Measurements from ENCODE around the gene CFD.
"Not testable (repeated sequence)": the region's sequence is repeated elsewhere in the genome, so short reads cannot be mapped to it uniquely, and the experiment has no call there.

The CFD gene

DNA sequence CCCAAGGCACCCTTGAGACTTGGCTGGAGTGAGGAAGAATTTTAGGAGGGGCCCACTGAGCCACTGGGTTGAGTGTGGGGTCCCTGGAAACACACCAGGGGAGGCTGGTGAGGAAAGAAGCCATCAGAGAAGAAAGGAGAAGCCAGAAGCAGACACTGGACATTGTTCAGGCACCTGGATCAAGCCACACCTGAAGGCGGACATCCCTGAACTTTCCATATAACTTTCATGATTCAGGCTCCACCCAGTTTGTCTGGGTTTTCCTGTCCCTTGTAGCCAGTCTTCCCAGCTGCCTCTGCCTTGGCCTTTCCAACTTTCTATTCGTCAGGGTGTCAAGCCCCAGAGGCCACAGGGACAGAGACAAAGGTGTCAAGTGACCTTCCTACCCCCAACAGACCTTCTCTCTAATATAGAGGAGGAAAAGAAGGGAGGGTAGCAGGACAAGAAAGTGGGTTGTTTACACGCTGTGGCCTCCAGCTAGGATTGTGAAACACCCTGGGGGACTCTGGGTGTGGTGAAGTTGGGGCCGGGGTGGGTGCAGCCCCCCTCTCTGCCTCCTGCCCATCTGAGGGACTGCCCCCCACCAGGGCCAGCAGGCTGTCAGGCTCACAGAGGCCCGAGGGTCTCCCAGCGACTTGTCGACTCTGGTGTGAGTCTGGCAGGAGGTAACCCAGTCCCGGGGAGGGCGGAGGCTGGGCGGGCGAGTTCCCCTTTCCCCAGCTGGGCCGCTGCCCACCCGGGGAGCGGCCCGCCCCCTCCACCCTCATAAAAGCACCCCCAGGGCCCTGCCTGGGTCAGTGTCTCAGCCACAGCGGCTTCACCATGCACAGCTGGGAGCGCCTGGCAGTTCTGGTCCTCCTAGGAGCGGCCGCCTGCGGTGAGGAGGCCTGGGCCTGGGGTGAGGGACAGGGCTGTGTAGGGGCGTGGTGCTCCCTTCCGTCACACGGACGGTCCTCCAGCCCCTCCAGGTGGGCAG is at the start of gene CFD:
Gene CFD, plus strand, starts transcription at position 797 of the 976 bp plus-strand sequence. Its CDS starts 26 bp downstream, at position 823.
- no peak for FAIRE-seq

DNA sequence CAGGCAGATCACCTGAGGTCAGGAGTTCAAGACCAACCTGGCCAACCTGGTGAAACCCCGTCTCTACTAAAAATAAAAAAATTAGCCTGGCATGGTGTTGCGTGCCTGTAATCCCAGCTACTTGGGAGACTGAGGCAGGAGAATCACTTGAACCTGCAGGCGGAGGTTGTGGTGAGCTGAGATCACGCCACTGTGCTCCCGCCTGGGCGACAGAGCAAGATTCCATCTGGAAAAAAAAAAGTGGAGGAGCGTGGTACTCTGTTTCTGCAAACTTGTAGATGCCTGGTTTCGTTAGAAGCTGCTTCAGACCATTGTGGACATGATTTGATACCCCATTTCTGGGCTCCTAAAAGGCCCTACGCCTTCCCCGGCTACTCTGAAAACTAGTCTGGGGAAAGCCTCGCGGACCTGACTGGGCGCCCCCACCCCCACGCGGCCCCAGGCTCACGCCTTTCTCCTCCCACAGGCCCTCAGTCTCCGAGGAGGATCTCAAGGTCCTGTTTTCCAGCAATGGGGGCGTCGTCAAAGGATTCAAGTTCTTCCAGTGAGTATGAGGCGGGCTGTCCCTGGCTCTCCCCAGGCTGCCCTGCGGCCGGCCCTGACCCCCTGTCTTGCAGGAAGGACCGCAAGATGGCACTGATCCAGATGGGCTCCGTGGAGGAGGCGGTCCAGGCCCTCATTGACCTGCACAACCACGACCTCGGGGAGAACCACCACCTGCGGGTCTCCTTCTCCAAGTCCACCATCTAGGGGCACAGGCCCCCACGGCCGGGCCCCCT is 49.2 kb upstream of the CFD start:
- no peak for FAIRE-seq

DNA sequence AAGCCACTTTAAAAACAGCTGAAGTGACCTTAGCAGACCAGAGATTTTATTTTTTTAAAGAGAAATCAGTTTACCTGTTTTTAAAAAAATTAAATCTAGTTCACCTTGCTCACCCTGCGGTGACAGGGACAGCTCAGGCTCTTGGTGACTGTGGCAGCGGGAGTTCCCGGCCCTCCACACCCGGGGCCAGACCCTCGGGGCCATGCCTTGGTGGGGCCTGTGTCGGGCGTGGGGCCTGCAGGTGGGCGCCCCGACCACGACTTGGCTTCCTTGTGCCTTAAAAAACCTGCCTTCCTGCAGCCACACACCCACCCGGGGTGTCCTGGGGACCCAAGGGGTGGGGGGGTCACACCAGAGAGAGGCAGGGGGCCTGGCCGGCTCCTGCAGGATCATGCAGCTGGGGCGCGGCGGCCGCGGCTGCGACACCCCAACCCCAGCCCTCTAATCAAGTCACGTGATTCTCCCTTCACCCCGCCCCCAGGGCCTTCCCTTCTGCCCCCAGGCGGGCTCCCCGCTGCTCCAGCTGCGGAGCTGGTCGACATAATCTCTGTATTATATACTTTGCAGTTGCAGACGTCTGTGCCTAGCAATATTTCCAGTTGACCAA is 48.5 kb upstream of the CFD start:
- FAIRE-seq = no peak

DNA sequence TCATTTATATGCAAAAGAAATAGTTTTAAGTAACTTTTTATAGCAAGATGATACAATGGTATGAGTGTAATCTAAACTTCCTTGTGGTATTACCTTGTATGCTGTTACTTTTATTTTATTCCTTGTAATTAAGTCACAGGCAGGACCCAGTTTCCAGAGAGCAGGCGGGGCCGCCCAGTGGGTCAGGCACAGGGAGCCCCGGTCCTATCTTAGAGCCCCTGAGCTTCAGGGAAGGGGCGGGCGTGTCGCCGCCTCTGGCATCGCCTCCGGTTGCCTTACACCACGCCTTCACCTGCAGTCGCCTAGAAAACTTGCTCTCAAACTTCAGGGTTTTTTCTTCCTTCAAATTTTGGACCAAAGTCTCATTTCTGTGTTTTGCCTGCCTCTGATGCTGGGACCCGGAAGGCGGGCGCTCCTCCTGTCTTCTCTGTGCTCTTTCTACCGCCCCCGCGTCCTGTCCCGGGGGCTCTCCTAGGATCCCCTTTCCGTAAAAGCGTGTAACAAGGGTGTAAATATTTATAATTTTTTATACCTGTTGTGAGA is 47.9 kb upstream of the CFD start:
- FAIRE-seq = no peak

DNA sequence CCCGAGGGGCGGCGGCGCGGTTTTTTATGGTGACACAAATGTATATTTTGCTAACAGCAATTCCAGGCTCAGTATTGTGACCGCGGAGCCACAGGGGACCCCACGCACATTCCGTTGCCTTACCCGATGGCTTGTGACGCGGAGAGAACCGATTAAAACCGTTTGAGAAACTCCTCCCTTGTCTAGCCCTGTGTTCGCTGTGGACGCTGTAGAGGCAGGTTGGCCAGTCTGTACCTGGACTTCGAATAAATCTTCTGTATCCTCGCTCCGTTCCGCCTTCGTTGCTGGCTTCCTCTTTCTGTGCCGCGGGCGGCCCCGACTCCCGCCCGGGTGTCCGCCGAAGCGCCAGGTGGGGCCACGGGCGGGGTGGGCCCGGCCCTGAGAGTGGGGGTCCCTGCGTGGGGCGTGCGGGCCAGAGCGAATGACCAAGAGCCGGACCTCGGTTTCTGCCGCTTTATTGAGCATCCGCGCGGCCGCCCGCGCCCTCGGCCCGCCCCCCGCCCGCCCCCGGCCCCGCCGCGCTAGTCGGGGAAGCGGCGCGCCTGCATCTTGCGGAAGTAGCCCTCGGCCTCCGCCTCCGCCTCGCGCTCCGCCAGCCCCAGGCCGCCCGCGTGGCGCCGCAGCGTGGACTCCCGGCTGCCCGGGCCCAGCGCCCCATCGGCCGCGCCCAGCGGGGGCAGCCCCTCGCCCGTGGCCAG is 47.3 kb upstream of the CFD start:
- no peak for FAIRE-seq

DNA sequence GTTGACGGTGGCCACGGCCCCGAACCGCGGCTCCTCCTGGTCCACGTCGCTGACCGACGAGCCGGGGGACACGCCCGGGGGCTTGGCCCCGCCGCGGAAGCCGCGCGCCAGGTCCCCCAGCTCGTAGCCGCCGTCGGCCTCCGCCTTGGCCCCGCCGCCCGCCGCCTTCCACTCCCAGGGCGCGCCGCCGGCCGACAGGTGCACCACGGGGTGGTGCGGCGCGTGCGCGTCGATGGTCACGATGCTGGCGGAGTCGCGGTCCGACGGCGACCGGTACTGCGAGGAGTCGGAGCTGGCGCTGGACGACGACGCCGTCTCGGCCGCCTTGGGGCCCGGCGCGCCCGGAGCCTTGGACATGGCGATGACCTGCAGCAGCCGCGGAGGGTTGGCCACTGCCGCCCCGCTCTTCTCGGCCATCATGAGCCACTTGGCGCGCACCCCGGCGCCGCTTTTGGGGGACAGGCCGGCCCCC is 46.7 kb upstream of the CFD start:
- FAIRE-seq = no peak

DNA sequence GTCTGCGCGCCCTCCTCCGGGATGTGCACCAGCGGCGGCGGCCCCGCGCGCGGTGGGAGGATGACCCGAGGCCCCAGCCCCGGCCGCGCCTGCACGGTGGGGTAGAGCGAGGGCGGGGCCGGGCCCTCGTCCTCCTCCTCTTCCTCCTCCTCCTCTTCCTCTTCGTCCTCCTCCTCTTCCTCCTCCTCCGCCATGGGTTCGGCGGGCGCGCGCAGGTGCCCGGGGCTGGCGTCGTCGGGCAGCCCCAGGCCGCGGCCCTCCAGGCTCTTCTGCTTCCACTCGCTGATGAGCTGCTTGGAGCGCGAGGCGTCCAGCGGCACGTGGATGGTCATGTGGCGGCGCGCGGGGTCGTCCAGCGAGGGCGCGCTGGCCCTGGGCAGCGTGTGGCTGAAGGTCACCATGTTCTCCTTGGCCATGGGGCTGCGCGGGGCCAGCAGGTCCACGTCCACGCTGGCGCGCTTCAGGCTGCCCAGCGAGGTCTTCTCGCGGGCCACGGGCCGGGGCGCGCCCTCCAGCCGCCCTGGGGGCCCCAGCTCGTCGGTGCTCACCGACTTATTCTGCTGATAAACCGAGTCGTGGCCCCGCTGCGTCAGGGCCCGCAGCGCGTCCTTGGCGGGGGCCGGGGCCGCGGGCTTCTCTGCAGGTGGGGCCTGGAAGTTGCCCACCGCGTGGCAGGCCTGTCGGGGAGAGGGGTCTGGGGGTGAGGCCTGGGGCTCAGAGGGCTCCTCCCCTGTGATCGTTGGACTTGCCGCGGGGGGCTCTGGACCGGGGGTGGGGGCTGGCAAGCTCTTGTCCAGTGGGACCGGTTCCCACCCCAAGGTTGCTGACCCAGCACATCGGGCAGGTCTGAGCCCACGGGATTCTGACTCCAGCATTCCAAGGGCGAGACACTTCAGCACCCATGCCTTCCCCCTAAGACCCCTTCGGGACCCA is 46.0 kb upstream of the CFD start:
- FAIRE-seq = no peak

DNA sequence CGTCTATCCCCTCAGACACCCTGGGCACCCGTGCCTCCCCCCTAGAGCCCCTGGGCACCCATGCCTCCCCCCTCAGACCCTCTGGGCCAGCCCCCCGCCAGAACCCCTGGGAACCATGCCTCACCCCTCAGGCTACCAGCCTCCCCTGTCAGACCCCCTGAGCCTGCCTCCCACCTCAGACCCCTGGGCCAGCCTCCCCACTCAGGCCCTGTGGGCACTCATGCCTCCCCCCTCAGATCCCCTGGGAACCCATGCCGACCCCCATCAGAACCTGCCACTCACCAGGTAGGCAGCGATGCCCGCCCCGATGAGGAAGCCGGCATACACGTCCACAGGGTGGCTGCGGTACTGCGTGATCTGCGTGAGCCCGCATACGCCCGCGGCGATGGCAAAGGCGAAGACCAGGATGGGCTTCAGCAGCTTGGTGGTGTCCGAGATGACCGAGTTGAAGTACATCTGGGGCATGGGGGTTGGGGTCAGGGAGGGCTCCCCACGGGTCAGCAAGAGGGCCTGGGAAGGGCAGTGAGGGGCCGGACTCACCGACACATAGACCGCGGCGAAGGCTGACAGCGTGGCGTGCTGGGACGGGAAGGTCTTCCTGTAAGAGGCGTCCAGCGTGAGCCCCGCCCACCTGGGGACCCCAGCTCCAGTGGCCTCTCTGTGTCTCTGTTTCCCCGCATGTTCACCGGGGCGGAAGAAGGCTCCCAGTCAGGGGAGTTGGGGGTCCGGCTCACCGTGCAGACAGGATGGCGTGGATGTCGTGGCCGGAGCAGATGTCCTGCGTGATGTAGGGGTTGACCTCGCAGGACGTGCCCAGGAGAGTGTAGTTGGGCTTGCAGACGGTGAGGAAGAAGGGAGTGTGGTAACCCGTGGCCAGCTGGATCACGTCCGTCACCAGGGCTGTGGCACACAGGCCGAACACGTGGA is 45.0 kb upstream of the CFD start:
- no peak for FAIRE-seq

DNA sequence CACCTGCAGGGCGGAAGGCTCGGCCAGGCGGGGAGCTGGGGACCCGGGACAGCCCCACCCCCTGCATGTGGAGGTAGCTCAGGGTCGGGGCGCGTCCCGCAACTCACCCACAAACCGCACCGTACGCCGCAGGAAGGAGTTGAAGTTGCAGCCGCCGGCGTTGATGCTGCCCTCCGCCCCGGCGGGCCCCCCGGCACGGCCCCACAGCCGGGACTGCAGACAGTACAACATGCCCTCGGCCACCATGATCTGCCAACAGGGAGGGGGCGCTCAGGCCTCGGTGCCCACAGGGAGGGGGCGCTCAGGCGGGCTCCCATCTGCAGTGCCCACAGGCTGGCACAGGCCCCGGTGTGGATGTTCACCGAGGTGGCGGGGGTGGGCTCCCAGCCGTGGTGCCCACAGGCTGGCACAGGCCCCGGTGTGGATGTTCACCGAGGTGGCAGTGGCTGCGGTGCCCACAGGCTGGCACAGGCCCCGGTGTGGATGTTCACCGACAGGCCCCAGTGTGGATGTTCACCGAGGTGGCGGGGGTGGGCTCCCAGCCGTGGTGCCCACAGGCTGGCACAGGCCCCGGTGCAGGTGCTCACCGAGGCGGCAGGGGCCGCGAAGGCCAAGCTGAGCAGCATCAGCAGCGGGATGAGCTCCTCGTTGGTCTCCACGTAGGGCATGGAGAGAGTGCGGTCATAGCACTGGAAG is 44.2 kb upstream of the CFD start:
- FAIRE-seq = no peak

DNA sequence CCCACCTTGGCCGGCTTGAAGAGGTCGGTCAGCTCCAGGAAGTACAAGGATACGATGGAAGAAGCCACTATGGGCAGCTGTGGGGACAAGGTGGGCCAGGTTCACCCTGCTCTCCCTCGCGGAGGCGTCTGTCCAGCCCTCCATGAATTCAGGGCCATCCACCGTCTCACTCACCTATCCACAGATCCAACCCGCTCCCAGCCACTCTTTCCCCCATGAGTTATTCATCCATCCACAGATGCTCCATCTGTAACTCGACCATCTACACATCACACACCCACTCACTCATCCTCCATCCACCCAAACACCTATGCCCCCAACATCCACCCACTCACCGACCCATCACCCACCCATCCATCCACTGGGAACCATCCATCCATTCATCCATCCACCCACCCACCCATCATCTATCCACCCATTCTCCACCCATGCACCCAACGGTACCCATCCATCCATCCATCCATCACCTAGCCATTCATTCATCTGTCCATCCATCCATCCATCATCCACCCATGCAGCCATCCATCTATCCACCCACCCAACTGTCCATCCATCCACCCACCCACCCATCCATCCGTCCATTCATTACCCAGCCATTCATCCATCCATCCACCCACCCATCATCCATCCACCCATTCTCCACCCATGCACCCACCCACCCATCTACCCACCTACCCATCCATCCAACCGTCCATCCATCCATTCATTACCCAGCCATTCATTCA is 43.5 kb upstream of the CFD start:
- no peak for FAIRE-seq

DNA sequence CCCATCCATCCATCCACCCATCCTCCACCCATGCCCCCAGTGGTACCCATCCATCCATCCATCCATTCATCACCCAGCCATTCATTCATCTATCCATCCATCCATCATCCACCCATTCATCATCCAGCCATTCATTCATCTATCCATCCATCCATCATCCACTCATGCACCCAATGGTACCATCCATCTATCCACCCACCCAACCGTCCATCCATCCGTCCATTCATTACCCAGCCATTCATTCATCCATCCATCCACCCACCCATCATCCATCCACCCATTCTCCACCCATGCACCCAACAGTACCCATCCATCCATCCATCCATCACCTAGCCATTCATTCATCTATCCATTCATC is 43.0 kb upstream of the CFD start:
- FAIRE-seq = no peak

DNA sequence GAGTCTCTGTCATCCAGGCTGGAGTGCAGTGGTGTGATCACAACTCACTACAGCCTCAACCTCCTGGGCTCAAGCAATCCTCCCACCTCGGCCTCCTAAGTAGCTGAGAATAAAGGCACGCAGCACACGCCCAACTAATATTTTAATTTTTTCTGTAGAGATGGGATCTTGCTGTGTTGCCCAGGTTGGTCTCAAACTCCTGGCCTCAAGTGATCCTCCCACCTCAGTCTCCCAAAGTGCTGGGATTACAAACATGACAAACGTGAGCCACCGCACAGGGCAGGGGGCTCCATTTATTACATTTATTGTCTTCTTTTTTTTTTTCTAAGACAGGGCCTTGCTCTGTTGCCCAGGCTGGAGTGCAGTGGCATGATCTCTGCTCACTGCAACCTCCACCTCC is 39.3 kb upstream of the CFD start:
- FAIRE-seq = not testable (repeated sequence)

DNA sequence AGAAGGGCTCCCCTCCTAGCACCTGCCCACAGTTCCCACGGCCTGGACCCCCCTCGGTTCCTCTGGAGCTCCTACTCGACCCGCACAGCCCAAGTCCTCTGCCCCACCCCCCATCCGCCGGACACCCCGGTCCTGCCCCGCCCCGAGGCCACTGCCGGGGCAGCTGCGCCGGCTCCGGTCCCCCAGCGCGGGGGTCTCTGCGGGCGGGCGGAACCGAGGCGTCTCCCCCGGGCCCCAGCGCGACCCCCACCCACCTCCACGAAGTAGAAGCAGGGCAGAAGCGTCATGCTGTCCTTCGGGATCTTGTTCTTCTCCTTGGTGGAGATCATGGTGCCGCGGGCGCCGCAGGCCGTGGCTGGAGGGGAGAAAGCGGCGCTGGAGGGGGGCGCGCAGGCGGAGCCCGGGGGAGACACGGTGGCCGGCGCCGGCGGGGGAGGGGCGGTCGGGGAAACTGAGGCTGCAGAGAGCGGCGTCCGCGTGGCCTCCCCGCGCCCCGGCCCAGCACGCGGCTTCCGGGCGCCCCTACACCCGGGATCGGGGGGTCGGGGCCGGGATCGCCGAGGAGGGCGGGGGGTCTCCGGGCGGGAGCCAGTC is 38.1 kb upstream of the CFD start:
- FAIRE-seq = no peak

DNA sequence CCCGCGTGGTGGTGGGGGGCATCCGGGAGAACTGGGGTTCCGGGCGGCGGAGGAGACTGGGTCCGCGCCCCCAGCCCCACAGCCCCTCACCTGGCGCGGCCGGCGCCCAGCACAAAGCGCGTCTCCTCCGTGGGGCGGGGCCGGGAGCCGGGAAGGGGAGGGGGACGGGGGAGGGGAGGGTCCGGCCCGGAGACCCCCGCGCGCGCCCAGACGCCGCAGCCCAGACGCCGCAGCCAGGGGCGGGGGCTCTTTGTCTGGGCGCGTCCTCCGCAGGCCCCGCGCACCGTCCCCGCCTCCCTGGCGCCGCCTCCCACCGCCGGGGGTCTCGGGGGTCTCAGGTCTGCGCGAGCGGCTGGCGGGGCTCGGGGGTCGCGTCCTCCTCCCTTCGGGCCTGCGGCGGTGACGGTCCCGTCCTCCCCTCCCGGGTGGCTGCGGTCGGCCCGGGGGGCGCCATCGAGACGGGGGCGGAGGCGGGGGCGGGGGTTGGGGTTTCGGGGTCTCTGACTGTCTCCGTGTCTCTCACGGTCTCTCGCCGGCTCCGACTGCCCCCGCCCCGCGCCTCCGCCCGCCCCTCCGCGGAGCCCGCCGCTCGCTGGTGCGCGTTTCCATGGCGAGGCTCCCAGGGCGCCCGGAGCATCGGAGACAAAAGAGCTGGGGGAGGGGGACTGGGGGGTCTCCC is 37.5 kb upstream of the CFD start, which contains the start of gene PLPPR3:
Gene PLPPR3, minus strand, starts transcription at position 131 of the 679 bp plus-strand sequence. CDS start 396 bp downstream, outside the sequence.
- FAIRE-seq = no peak

DNA sequence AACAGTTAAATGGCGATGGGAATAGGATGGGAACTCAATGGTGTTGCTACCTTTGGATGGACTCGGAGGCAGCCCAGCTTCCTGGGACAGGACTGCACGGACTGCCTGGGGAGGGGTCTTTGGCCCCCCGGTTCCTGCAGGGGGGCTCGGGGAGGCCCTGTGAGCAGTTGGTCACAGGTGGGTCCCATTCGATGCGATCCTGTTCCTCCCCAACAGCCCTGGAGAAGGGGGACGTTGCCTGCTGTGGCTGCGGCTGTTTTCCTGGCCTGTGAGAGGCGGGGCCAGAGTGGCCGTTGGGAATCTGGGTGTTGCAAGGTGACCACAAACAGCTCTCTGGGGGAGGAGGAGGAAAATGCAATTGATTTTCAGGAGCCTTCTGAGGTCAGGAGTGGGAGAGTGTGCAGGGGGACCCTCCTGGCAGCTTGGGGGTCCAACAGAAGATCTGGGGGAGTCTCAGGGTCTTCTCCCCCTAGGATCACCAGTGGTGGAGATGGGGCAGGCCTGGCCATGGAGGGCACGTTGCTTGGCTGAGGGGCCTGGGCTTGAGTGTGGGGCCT is 35.8 kb upstream of the CFD start:
- no peak for FAIRE-seq

DNA sequence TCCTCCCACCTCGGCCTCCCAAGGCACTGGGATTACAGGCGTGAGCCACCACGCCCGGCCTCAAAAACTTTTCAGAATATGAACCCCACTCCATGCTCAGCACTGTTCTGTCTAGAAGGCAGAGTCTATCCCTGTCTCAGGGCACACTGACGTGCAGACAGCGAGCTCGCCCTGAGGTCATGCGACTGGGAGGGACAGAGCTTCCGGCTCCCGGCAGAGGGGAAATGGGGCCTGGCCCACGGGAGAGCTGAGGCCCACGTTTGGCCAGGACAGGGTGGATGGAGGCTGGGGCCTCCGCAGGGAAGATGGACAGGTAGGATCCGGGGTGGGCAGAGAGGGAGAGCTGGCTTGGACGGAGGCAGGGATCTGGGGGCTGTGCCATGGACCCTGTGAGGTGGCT is 34.6 kb upstream of the CFD start:
- FAIRE-seq = no peak
